Mucosa of descending colon (tissue), 3 donors: Measurements from ENCODE around the gene RPL6. TPM values are rescaled to one million over a fixed set of nuclear protein-coding genes. Genes with fewer than 3 reads are reported as not detected.

ENCODE experiments used
- ATAC-seq: fragments of 200-7000 bp; cut with Tn5 transposase; one replicate; pipeline ENCODE4 v1.9.1; 2020; ENCODE audit warnings: mild to moderate bottlenecking, moderate library complexity
- DNase-seq, 3 donors: peaks; one replicate each; pipeline ENCODE4 v3.0.0-alpha.2; 2020
- H3K36me3 ChIP-seq: fragments of 200-600 bp; one replicate; pipeline ENCODE4 v1.8.0; 2021; ENCODE audit warnings: low read depth, mild to moderate bottlenecking
- H3K4me1 ChIP-seq: fragments of 200-600 bp; one replicate; pipeline ENCODE4 v1.8.0; 2021; ENCODE audit warnings: low read depth, mild to moderate bottlenecking
- H3K4me3 ChIP-seq: fragments of 200-600 bp; one replicate; pipeline ENCODE4 v1.8.0; 2021; ENCODE audit warnings: mild to moderate bottlenecking
- H3K9me3 ChIP-seq: fragments of 200-600 bp; one replicate; pipeline ENCODE4 v1.8.0; 2021; ENCODE audit warnings: mild to moderate bottlenecking
- CTCF ChIP-seq: fragments of 200-600 bp; IDR thresholded peaks from one replicate; pipeline ENCODE4 v1.8.0; 2022; ENCODE audit warnings: antibody characterized with exemption, mild to moderate bottlenecking
- intact Hi-C, 2 donors: fragments of 100-400 bp; cut with DNase I in 1 of 2; cut with micrococcal nuclease in 1 of 2; formaldehyde crosslinking; loops; one replicate each; pipeline versions ENCODE4 v1.11.0 to v1.11.1; 2022; cut with DNase I, micrococcal nuclease
- total RNA-seq, 3 donors: library from RNA; stranded (reverse); fragmentation: NEBNext Ultra II Directional in 2 of 3; extraction: Animal tissue kit (Norgen Biotek cat#: 25700) in 2 of 3; gene quantifications; one replicate each; pipeline versions ENCODE4 v1.2.1 to v1.2.4, GENCODE V29; 2021 to 2023
- donor health status: DM: no; HTN: no; CAD: no; lungs with moderate emphysema.
- donor health status: DM: no; HTN: no; CAD: no.
- donor health status: DM: no; HTN: yes; CAD: no.

The RPL6 gene
- total RNA-seq, 3 donors from 2014 or later = 860 to 921 (median 894) TPM

- DNase-seq (no peak), ATAC-seq (no peak)
- intact Hi-C loops = no loop called here
- peaks cover 5% of the 10 kb centered on the region for H3K4me1 ChIP-seq
- H3K9me3 ChIP-seq = no peaks in the 10 kb centered on the region
- no peak for TF ChIP-seq CTCF
- H3K36me3 ChIP-seq = no peaks in the 10 kb centered on the region
- no peak overlapping the region for H3K4me3 ChIP-seq
These were observed 22.7 kb downstream of the RPL6 start for GRCh38 chr12:112386726-112387125.

GRCh38 chr12:112382866-112383265 is 26.5 kb downstream of the RPL6 start:
- no peaks in the 10 kb centered on the region for H3K36me3 ChIP-seq
- H3K9me3 ChIP-seq = no peaks in the 10 kb centered on the region
- intact Hi-C loops = no loop called here
- no peak overlapping the region for H3K4me3 ChIP-seq
- no peak for DNase-seq
- peaks cover 18% of the 10 kb centered on the region for H3K4me1 ChIP-seq
- ATAC-seq = no peak
- no peak for TF ChIP-seq CTCF

GRCh38 chr12:112381883-112382796 is 27.3 kb downstream of the RPL6 start, which contains the start of gene HECTD4:
HECTD4 (minus strand) TSS chr12:112382431; CDS start chr12:112382128, 303 bp downstream.
- DNase-seq (peak; percentile 96 to 100 (median 97)), ATAC-seq (peak; percentile 98)
- intact Hi-C loops = no loop called here

GRCh38 chr12:112381406-112381882 is 28.0 kb downstream of the RPL6 start:
- TF ChIP-seq CTCF = no peak
- Histone ChIP-seq H3K4me1 (peaks cover 18% of the 10 kb centered on the region), H3K36me3 (no peaks in the 10 kb centered on the region), H3K4me3 (peak overlapping the region; percentile 90), H3K9me3 (no peaks in the 10 kb centered on the region)
- ATAC-seq (peak; percentile 66), DNase-seq (peak; percentile 37 to 66 (median 66))
- intact Hi-C loops = no loop called here

More at GRCh38 chr12:112381883-112382796, 27.3 kb downstream of the RPL6 start, which contains the start of gene HECTD4:
- no peaks in the 10 kb centered on the region for H3K36me3 ChIP-seq
- H3K9me3 ChIP-seq = no peaks in the 10 kb centered on the region
- H3K4me1 ChIP-seq = peaks cover 18% of the 10 kb centered on the region
- H3K4me3 ChIP-seq = peak within 1 kb of the TSS; percentile 90
- no peak for TF ChIP-seq CTCF

- intact Hi-C loops = no loop called here
- Histone ChIP-seq H3K4me3 (peak overlapping the region; percentile 90), H3K9me3 (no peaks in the 10 kb centered on the region), H3K36me3 (no peaks in the 10 kb centered on the region), H3K4me1 (peaks cover 18% of the 10 kb centered on the region)
- TF ChIP-seq CTCF = no peak
- ATAC-seq (no peak), DNase-seq (peak; percentile 17 to 56 (median 45))
These were observed 28.6 kb downstream of the RPL6 start for GRCh38 chr12:112380663-112381405.
